Measurements from ENCODE around the gene OSBPL2. TPM values are rescaled to one million over a fixed set of nuclear protein-coding genes. Genes with fewer than 3 reads are reported as not detected.

Gene OSBPL2
- polyA plus RNA-seq, 6 donors from 2014 or later = 15.8 to 29.5 (median 17.7) TPM

GRCh38 chr20:62220666-62221568 lies 17.4 kb upstream of the OSBPL2 start:
- H3K27ac Mint-ChIP-seq = no peak overlapping the region
- H3K9me3 Mint-ChIP-seq = peaks cover 0 to 3% (median 0%) of the 10 kb centered on the region in 7 donors
- H3K4me1 Mint-ChIP-seq = peaks cover 6 to 8% (median 7%) of the 10 kb centered on the region in 3 donors
- DNase-seq = no peak
- ATAC-seq (ENCODE audit: low read depth in 2 of 2) = no peak
- H3K27me3 Mint-ChIP-seq = peaks cover 8 to 85% (median 59%) of the 10 kb centered on the region in 3 donors
- peak overlapping the region in 7 of 8 donors; percentile 26 to 73 (median 47) for H3K4me3 Mint-ChIP-seq
- H3K36me3 Mint-ChIP-seq = no peaks in the 10 kb centered on the region

GRCh38 chr20:62222266-62222850 lies 16.0 kb upstream of the OSBPL2 start:
- ATAC-seq (ENCODE audit: low read depth in 2 of 2) (no peak), DNase-seq (no peak)
- H3K9me3 Mint-ChIP-seq = peaks cover 0 to 3% (median 0%) of the 10 kb centered on the region in 7 donors
- H3K4me3 Mint-ChIP-seq = no peak overlapping the region
- no peak overlapping the region for H3K27ac Mint-ChIP-seq
- H3K4me1 Mint-ChIP-seq = peaks cover 6 to 8% (median 7%) of the 10 kb centered on the region in 3 donors
- no peaks in the 10 kb centered on the region for H3K36me3 Mint-ChIP-seq
- peaks cover 8 to 88% (median 60%) of the 10 kb centered on the region in 3 donors for H3K27me3 Mint-ChIP-seq

GRCh38 chr20:62222972-62223371 lies 15.3 kb upstream of the OSBPL2 start:
- peak overlapping the region in 1 of 8 donors; percentile 9 for H3K4me3 Mint-ChIP-seq
- H3K4me1 Mint-ChIP-seq = peaks cover 6 to 8% (median 7%) of the 10 kb centered on the region in 3 donors
- H3K9me3 Mint-ChIP-seq = peaks cover 0 to 3% (median 0%) of the 10 kb centered on the region in 7 donors
- ATAC-seq (ENCODE audit: low read depth in 2 of 2) (no peak), DNase-seq (no peak)
- H3K27ac Mint-ChIP-seq = no peak overlapping the region
- H3K27me3 Mint-ChIP-seq = peaks cover 8 to 83% (median 60%) of the 10 kb centered on the region in 3 donors
- no peaks in the 10 kb centered on the region for H3K36me3 Mint-ChIP-seq

- H3K9me3 Mint-ChIP-seq = peaks cover 0 to 3% (median 0%) of the 10 kb centered on the region in 7 donors
- H3K36me3 Mint-ChIP-seq = no peaks in the 10 kb centered on the region
Observed at GRCh38 chr20:62223571-62223970, 14.8 kb upstream of the OSBPL2 start.

DNA sequence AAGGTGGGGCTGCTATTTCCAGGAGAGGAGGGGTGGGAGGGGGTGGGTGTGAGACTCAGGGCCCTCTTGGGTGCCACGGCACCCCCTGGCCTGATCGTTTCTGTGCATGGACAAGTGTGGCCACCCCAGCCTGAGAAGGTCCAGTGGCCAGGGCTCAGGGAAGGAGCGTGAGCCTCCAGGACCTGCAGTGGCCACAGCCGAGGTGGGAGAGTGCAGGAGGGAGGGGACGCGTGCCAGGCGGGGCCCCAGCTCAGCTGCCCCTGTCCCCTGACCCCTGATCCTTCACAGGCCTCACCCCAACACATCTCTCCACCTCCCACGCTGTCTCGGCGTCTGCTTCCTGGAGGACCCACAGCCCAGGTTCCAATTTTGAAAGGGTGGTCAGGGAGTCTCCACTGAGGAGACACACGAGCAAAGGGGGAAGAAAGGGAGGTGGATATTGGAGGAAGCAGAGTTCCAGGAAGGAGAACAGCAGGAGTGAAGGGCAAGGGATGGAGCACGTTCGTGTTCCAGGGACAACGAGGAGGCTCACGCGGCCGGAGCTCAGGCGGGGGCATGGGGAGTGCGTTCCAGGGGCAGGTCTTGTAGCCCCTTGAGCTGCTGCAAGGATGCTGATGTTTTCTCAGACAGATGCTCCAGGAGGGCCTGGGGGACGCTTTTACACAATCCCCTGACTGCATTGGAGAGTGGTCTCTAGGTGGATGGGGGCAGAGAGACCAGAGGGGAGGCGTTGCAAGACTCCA lies 14.0 kb upstream of the OSBPL2 start:
- Mint-ChIP-seq H3K4me3 (peak overlapping the region in 2 of 8 donors; percentile 48 to 61), H3K36me3 (no peaks in the 10 kb centered on the region), H3K27ac (no peak overlapping the region), H3K27me3 (peaks cover 8 to 71% (median 53%) of the 10 kb centered on the region in 3 donors), H3K4me1 (peaks cover 2 to 5% (median 3%) of the 10 kb centered on the region in 3 donors), H3K9me3 (peaks cover 0 to 3% (median 0%) of the 10 kb centered on the region in 7 donors)
- no peak for DNase-seq
- ATAC-seq (ENCODE audit: low read depth in 2 of 2) = no peak

More at GRCh38 chr20:62223571-62223970, 14.8 kb upstream of the OSBPL2 start:
- ATAC-seq (ENCODE audit: low read depth in 2 of 2) = no peak
- H3K27ac Mint-ChIP-seq = no peak overlapping the region
- peaks cover 6 to 8% (median 7%) of the 10 kb centered on the region in 3 donors for H3K4me1 Mint-ChIP-seq
- no peak for DNase-seq
- H3K4me3 Mint-ChIP-seq = no peak overlapping the region
- peaks cover 8 to 78% (median 60%) of the 10 kb centered on the region in 3 donors for H3K27me3 Mint-ChIP-seq

GRCh38 chr20:62225026-62225425 lies 13.3 kb upstream of the OSBPL2 start:
- H3K4me3 Mint-ChIP-seq = no peak overlapping the region
- peaks cover 0 to 3% (median 0%) of the 10 kb centered on the region in 7 donors for H3K9me3 Mint-ChIP-seq
- peaks cover 0 to 4% (median 3%) of the 10 kb centered on the region in 3 donors for H3K4me1 Mint-ChIP-seq
- no peak for ATAC-seq (ENCODE audit: low read depth in 2 of 2)
- no peaks in the 10 kb centered on the region for H3K36me3 Mint-ChIP-seq
- peaks cover 8 to 69% (median 50%) of the 10 kb centered on the region in 3 donors for H3K27me3 Mint-ChIP-seq
- no peak for DNase-seq
- peak overlapping the region in 1 of 6 donors; percentile 82 for H3K27ac Mint-ChIP-seq

- H3K36me3 Mint-ChIP-seq = no peaks in the 10 kb centered on the region
- no peak overlapping the region for H3K4me3 Mint-ChIP-seq
- no peak overlapping the region for H3K27ac Mint-ChIP-seq
- no peak for DNase-seq
- H3K9me3 Mint-ChIP-seq = peaks cover 0 to 3% (median 0%) of the 10 kb centered on the region in 7 donors
- H3K27me3 Mint-ChIP-seq = peaks cover 8 to 63% (median 45%) of the 10 kb centered on the region in 3 donors
- peaks cover 0 to 3% (median 2%) of the 10 kb centered on the region in 3 donors for H3K4me1 Mint-ChIP-seq
- ATAC-seq (ENCODE audit: low read depth in 2 of 2) = no peak
Observed at GRCh38 chr20:62225820-62226635, 12.3 kb upstream of the OSBPL2 start.

DNA sequence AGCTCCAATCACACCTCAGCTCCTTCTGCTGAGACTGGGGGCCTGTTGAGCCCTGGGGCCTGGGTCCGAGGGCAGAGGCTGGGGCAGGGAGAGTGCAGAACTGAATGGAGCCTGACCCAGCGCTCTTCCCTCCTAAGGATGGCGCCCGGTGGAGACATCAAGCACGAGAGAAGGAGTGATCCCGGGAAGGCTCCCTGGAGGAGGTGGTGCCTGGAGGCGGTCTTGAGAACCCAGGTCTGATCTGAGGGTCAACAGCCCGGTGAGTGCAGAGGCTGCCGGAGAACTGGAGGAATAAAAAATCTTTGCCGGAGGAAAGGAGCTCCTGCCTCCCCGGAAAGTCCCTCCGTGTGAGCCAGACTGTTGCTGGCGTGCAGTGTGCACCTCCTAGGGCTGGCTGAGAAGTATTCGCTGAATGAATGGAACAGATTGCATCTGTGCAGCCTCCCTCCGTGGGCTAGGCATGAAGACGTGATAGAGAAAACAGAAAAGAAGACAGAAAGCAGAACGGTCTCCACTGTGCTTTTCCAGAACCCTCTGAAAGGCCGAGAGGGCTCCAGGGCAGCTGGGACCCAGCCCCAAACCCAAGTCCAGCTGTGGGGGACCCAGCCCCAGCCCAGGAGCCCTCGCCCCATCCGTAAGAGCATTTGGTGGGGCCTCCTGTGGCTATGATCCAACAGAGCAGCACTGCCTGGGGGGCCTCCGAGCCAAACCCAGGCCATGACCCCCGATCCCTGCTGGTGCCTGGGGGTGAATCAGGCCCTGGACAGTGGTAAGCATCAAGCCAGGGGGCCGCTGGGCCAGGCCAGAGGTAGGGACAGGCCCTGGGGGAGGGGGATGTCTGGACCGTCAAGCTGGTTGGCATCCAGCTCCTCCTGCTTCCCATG lies 11.4 kb upstream of the OSBPL2 start:
- Mint-ChIP-seq H3K27ac (no peak overlapping the region), H3K36me3 (no peaks in the 10 kb centered on the region), H3K27me3 (peaks cover 8 to 53% (median 40%) of the 10 kb centered on the region in 3 donors), H3K4me1 (no peaks in the 10 kb centered on the region), H3K9me3 (peaks cover 0 to 3% (median 0%) of the 10 kb centered on the region in 7 donors), H3K4me3 (no peak overlapping the region)
- no peak for ATAC-seq (ENCODE audit: low read depth in 2 of 2)
- DNase-seq = no peak

- Mint-ChIP-seq H3K27ac (no peak overlapping the region), H3K4me1 (no peaks in the 10 kb centered on the region)
- no peak for DNase-seq
Observed at GRCh38 chr20:62227591-62227976, 10.7 kb upstream of the OSBPL2 start.

DNA sequence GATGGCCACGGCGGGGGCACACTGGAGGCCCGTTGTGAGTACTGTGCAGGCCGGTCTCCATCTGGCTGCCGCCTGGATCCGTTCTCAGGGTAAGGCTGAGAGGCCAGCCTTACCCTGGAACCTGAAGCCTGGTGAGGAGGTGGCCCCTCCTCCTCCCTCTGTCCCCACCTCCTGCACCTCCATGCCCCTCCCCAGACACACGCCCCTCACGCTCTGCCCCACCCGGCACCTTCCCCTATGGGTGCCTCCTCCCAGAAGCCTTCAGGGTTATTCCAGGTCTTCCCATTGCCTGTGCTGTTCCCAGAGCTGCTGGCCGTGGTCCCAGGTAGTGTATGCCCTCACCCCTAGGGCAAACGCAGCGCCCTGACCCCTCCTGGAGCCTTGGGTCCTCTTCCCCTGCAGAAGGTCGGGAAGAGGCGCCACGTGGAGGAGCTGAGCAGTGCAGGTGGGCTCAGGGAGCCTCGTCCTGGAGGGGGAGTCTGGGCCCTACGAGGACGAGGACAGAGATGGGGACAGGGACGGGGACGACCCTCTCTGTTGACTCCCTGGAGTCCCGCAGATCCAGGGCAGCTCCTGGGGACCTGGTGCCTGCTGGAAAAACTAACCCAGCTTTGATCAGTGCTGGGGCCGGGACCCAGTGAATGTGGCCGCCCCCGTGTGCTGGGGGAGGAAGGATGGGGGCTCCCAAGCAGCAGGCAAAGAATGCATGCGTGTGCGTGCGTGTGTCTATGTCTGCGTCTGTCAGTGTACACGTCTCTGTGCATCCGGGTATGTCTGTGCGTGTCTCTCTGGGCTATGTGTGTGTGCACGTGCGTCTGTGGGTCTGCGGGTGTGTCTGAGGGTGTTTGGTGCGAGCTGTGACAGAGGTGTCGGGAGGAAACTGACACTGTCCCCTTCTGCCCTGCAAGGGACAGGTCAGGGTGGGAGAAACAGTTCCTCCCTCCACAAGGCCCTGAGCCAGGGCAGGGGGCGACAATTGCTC lies 10.1 kb upstream of the OSBPL2 start:
- DNase-seq (no peak), ATAC-seq (ENCODE audit: low read depth in 2 of 2) (no peak)
- no peaks in the 10 kb centered on the region for H3K4me1 Mint-ChIP-seq
- H3K27me3 Mint-ChIP-seq = peaks cover 4 to 46% (median 31%) of the 10 kb centered on the region in 3 donors
- H3K27ac Mint-ChIP-seq = peak overlapping the region in 1 of 6 donors; percentile 67
- H3K4me3 Mint-ChIP-seq = no peak overlapping the region
- H3K9me3 Mint-ChIP-seq = peaks cover 0 to 3% (median 0%) of the 10 kb centered on the region in 7 donors
- H3K36me3 Mint-ChIP-seq = no peaks in the 10 kb centered on the region

More at GRCh38 chr20:62227591-62227976, 10.7 kb upstream of the OSBPL2 start:
- Mint-ChIP-seq H3K27me3 (peaks cover 8 to 53% (median 38%) of the 10 kb centered on the region in 3 donors), H3K4me3 (no peak overlapping the region), H3K36me3 (no peaks in the 10 kb centered on the region), H3K9me3 (peaks cover 0 to 3% (median 0%) of the 10 kb centered on the region in 7 donors)
- ATAC-seq (ENCODE audit: low read depth in 2 of 2) = no peak

All from naive B cell (primary cell).